Caki2 (cell line): Measurements from ENCODE around the gene PPP2R3B. TPM values are rescaled to one million over a fixed set of nuclear protein-coding genes. Genes with fewer than 3 reads are reported as not detected.

Experiments
- DNase-seq: peaks from one replicate; pipeline ENCODE4 v3.0.0-alpha.2; 2015; ENCODE audit warnings: low read depth
- in situ Hi-C: cut with HindIII; loops from 2 replicates; pipeline ENCODE4 v1.10.0; 2016; ENCODE audit warnings: low sequenced_read_pairs, low pct_unique_long_range_greater_than_20kb, mixed read lengths
- total RNA-seq: library from RNA; depleted of rRNA; stranded (reverse); fragments of >200 nt; shearing (Covaris generic); gene quantifications from 2 replicates; pipeline ENCODE4 v1.2.3, GENCODE V29; 2014; ENCODE audit warnings: low replicate concordance

Gene PPP2R3B
- total RNA-seq, 1 experiment from 2014 or later: 16.3 TPM

DNA sequence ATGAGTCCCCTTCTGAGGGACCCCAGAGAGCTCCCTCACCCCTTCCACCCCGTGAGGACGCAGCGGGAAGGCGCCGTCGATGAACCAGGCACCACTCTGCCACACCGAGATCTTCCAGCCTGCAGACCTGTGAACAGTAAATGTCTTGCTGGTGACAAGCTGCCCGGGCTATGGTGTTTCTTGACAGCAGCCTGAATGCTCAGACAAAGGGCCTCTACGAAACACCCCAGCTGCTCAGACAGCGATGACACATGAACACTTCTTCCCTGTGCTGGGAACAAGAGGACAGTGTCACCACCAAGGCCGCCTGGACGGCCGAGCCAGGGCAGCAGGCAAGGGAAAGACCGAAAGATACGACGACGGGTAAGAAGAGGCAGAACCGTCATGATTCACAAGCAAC, 37.5 kb downstream of the PPP2R3B start:
- in situ Hi-C loops: no loop called here
- no peak for DNase-seq

DNA sequence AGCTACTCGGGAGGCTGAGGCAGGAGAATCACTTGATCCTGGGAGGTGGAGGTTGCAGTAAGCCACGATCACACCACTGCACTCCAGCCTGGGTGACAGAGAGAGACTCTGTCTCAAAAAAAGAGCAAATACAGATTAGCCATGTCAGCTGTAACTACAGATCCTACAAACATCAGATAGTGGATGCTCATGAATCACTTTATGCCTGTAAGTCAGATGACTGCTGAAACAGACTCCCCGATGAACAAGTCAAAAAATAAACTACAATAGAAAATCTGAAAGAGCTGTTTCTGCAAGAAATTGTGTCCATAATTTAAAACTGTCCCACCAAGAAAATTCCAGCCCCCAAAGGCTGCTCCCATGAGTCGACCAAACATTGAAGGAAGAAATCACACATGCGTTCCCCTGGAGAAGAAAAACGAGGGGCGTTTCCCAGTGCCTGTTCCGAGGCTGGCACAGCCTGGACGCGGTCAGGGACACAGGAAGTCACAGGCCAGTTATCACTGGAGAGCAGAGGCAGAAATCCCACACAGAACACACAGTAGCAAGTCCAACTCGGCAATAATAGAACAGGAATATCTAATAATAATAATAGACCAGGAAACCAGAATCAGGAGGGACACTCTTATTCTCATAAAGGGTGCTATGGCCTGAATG, 38.1 kb downstream of the PPP2R3B start:
- DNase-seq: no peak
- in situ Hi-C loops: no loop called here

DNA sequence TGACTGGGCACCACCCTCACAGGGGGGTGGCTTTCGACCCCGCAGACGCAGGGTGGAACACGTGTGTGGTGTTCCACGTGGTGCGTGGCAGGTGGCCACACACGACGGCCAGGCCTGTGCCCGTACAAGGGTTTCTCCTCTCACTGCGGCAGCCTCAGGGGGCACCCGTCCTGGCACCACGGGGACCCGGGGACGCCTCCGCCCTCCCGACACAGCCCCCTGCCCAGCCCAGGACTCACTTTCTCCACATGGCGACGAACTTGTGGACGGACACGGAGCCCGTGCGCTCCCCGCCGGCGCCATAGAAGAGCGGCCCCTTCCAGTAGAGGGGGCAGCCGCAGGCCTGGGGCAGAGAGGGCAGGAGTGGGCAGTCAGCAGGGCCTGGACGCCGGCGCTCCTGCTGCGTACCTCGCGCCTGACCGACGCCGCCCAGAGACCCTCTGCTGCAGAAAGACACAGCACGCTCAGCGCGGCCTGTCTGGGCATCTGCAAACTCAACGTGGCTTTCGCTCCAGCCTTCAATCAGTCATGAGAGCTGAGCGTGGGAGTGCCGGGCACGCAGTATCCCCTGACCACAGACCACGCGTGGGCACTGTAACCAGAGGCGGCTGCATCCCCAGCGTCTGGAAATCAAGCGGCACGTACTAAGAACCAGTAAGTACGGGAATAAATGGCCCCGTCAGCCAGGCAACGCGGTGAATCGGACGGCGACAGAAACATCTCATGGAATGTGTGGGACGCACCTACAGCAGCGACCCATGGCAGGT, 39.2 kb downstream of the PPP2R3B start:
- in situ Hi-C loops: no loop called here

DNA sequence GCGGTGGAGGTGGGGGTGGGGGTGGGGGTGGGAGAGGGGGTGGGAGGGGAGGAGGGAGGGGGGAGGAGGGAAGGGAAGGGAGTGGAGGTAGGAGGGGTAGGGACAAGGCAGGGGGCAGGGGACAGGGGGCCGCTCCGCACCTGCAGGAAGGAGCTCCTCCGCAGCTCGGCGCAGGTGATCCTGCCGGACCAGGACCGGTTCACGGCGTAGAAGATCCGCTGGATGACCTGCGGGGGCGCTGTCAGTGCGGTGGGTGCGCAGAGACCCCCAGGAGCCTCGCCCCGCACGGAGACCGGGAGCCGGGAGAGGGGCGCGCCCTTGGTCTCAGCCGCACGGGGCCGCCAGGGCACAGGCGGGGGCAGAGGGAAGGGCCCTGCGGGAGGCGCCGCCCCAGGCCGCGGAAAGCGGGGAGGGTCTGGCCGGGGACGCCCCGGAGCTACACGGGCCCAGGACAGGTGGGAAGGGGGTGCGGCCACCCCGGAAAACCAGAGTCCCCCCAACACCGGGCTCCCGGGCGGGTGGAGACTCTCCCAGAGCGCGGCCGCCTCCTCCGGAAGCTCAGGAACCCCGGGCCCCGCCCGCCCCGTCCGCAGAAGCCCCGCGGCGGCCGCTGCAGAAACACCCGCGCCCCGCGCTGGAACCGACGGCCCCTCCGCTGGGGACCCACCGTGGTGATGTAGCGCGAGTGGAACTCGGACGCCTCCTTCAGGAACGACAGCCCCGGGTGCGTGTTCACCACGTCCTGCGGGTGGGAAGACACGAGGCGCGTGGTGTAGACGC, 40.5 kb downstream of the PPP2R3B start:
- no peak for DNase-seq
- in situ Hi-C loops: no loop called here

More for the DNA sequence above, 39.2 kb downstream of the PPP2R3B start:
- no peak for DNase-seq

DNA sequence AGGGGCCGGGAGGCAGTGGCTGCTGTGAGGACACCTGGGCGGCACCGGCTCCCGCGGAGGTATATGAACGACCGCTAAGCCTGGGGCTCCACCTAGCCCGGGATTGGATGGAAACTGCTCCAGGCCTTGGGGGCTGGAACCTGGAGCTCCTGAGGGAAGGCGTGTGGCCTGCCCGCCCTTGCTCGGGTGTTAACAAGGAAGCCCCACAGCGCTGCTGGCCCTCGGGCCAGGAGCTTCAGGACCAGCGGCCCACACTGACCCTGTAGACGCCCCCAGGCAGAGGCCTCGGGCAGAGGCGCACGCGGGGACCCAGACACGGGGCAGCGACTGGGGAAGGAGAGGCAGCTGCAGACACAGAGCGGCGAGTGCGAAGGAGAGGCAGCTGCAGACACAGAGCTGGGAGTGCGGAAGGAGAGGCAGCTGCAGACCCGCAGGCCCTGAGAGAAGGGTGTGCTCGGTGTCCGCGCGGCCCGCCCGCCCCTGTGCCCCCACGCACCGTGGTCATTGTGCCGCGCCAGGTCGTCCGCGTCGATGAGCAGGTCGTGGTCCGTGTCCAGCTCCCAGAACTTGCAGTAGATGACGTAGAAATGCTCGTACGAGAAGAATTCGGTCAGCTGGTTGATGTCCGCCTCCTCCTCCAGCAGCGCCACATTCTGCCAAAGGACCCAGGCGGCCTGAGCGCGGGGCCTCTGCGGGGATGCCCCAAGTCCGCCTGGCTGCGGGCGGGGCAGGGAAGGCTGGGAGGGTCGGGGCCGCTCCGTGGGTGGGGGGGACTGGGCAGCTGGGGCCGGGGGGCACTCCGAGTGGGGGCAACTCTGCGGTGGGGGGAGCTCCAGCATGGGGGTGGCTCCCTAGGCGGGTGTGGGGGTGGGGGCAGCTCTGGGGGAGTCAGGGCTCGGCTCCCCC, 41.4 kb downstream of the PPP2R3B start:
- no peak for DNase-seq
- in situ Hi-C loops: no loop called here

DNA sequence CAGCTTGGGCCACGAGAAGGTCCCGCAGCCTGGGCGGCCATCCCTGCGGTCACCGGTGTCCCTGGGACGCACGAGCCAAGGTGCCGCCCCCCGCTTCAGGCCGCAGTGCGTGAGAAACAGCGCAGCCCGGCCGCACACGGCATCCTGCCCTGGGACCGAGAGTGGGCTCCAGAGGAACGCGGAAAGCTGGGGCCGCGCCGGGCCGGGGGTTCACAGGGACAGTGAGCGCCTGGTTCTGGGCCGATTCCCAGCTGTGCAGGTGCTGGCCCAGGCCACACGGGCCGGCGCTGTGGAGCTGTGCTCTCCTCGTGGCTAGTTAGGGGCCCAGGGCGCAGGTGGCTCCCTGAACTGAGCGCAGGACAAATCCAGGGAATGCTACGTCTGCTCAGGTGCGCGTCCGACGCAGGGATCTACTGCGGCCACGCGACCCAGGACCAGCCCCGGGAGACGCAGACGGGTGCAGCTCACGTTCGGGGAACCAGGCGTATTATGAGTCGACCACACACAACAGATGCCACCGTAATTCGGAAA, 42.3 kb downstream of the PPP2R3B start:
- DNase-seq: no peak
- in situ Hi-C loops: no loop called here

DNA sequence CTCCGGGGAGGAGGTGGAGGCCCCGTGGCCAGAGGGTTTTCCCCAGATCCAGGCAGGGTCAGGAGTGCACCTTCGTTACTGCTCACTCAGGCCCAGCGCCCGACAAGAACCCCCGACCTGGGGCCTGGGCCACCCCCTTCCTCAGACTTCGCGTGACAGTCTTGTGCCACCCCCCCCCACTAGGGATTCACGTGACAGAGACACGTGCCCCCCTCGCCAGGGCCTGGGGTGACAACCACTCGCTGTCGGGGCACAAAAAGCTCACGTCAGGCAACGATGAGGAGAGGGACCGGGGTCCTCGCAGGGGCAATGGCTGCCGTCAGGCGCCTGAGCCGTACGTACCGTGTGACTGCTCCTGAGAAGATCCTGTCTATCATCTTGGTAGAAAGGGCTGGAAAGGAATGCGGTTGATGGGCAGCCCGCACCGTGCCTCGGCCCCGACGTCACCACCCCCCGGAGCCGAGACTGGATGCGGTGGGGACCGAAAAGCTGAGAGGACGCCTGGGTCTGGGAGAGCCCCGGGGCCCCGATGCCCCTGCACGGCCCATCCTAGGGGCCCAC, 45.1 kb downstream of the PPP2R3B start:
- in situ Hi-C loops: no loop called here
- no peak for DNase-seq

DNA sequence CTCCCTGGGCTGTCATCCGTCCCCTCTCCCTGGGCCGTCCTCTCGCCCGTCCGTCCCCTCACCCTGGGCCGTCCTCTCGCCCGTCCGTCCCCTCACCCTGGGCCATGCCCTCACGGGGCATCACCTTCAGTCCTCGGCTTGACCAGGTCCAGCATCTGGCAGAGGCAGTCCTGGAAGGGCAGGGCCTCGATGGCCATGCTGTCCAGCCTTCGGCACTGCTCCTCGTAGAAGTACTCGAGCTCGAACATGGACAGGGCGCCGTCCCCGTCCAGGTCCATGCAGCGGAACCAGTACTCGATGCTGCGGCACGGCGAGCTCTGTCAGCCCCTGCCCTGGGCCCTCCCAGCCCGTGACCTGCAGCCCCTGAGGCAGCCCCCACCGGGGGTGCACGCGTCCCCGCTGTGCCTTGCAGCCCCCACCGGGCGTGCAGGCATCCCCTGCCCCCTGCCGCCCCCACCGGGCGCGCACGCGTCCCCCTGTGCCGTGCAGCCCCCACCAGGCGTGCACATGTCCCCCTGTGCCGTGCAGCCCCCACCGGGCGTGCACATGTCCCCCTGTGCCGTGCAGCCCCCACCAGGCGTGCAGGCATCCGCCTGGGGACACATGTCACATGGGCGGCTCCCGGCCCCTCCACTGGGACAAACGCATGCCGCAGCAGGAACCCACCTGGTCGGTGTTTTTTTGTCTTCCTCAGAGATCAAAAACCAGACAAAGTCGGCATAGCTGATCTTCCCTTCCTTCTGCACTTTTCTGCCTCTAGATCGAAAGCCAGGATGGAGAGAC, 45.9 kb downstream of the PPP2R3B start:
- in situ Hi-C loops: no loop called here
- no peak for DNase-seq

DNA sequence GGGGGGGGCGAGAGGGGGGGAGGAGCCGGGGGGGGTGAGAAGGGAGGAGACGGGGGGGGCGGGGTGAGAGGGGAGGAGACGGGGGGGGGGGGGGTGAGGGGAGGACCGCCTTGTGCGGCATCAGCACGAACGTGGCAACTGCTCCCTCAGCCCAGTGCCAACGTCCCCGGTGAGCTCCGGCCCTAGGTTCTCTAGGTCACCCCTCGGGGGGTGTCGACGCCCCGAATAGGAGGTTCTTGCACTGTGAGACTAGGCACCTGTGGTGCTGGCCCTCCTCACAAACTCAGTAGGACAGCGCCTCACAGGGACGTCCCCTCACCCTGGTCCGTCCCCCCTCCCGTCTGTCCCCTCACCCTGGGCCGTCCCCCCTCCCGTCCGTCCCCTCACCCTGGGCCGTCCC, 46.6 kb downstream of the PPP2R3B start:
- in situ Hi-C loops: no loop called here
- no peak for DNase-seq

DNA sequence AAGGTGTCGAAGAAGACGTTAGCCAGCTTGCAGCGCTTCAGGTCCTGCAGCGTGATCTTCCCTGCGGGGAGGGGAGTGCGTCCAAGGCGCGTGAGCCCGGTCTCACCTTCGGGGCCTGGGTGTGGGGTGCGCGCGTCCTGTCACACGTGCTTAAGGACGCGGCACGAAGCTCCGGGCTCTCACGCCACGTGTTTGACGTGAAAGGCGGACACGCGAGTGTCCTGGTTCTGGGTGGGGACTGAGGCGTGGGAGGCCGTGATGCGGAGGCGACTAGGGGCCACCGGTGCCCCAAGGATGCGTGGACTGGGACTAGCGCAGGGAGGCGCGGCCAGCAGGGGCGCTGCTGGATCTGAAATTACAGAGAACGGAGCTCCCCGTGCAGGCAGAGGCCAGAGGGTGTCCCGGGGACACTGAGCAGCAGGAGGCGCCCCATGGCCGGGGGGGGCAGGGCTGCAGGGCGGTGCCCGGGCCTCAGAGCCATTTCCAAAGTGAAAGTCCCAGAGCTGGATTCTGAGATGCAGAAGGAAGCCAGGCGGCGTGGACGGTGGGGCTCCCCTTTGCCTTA, 47.8 kb downstream of the PPP2R3B start:
- in situ Hi-C loops: no loop called here
- DNase-seq: no peak

DNA sequence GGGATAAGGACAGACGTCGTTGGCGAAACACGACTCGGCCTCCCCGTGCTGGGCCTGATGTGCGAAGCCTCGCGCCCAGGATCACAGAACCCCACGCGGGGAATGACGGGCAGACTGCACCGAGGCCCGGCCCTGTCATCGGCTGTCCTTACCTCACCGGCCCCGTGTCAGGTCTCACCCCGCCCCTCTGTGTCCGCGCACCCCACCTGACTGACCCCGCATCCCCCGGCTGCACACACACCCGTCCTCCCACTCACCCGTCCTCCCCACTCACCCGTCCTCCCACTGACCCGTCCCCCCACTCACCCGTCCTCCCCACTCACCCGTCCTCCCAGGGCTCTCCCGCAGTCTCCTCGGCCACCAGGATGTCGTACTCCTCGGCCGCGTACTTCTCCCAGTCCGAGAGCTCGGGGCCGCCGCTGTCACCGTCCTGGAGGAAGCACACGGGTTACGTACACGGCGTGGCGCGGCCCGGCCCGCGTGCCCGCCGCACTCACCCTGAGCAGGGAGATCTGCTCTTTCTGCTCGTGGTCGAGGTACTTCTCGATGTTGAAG, 48.3 kb downstream of the PPP2R3B start:
- no peak for DNase-seq
- in situ Hi-C loops: no loop called here

DNA sequence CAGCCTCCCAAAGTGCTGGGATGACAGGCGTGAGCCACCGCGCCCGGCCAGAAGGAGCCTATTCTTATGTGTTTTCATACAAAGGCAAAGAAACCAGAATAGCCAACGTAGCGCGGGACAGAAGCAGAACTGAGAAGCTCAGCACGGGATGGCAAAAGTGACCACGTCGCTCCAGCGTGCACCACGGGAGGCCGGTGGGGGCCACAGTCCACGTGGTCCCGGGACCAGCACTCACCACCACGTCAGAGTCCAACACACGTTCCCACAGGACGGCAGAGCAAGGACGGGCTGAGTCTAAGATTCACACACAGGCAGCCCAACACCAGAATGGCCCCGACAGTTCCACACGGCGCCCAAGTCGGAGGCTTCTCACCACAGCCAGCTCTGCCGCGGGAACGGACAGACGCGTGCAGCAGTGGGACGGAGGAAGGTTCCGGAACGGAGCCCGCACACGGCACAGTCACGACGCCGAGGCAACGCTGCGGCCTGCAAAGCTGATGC, 49.3 kb downstream of the PPP2R3B start:
- in situ Hi-C loops: no loop called here
- no peak for DNase-seq

DNA sequence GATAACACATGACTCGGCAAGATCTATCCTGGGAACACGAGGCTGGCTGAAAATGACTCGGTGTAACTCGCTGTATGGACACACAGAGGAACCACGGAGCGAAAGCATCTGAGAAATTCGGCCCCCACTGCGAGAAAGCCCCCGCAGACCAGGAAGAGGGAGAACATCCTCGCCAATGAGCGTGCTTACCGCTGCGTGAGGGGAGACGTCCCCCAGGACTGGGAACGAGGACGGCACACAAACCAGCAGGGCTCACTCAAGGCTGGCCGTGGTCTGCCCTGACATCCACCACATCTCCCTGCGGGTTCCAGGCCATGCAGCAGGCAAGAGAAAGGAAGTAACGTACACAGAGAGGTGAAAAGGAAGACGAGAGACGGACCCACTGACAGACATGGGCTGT, 50.5 kb downstream of the PPP2R3B start:
- in situ Hi-C loops: no loop called here
- no peak for DNase-seq

DNA sequence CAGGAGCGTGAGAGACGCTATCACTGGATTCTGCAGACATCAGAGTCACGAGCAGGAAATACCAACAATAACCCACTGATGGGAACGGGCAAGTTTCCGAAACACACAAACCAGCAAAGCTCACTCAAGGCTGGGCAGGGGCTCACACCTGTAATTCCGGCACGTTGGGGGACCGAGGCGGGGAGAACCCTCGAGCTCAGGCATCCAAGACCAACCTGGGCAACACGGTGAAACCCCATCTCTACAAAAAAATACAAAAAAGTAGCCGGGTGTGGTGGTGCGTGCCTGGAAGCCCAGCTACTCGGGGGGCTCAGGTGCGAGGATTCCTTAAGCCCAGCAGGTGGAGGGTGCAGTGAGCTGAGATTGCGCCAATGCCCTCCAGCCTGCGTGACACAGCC, 51.0 kb downstream of the PPP2R3B start:
- no peak for DNase-seq
- in situ Hi-C loops: no loop called here

DNA sequence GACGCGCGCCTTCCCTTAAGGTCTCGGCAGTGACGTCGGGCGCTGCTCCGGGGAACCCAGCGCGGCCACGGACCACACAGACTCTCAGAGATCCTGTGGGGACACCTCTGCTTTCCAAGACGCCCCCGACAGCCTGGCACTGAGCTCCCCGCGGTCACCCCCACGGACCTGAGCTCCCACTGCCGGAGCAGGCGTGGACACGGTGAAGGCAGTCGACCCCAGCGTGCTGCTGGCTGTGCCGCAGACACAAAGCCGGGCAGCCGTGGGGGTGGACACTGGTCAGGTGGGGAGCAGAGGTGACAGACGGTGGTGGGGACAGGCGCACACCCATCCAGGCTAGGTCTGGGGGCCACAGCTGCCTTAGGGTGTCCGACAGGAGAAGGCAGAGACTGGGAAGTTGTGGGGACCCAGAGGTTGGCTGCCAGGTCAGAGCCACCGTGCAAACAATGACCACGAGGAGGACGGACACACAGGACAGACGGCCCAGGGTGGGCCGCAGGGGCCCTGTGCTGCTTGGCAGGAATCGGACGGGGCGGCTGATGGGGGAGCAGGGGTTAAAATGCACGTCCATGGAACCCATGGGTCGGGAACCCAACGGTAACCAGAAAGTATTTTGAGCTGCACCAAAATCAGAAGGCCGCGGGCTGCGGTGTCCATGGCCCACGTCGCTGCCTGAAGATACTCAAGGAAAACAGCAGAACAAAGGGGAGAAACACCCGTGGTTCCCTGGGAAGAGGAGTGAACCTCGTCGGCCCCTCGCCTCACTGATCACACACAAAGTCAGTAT, 51.5 kb downstream of the PPP2R3B start:
- in situ Hi-C loops: no loop called here
- no peak for DNase-seq
